ENCODE data around the gene ACSF3. TPM values are rescaled to one million over a fixed set of nuclear protein-coding genes. Genes with fewer than 3 reads are reported as not detected.

Gene ACSF3
- total RNA-seq, 2 experiments from 2014 or later: 57.3 to 62.0 TPM

DNA sequence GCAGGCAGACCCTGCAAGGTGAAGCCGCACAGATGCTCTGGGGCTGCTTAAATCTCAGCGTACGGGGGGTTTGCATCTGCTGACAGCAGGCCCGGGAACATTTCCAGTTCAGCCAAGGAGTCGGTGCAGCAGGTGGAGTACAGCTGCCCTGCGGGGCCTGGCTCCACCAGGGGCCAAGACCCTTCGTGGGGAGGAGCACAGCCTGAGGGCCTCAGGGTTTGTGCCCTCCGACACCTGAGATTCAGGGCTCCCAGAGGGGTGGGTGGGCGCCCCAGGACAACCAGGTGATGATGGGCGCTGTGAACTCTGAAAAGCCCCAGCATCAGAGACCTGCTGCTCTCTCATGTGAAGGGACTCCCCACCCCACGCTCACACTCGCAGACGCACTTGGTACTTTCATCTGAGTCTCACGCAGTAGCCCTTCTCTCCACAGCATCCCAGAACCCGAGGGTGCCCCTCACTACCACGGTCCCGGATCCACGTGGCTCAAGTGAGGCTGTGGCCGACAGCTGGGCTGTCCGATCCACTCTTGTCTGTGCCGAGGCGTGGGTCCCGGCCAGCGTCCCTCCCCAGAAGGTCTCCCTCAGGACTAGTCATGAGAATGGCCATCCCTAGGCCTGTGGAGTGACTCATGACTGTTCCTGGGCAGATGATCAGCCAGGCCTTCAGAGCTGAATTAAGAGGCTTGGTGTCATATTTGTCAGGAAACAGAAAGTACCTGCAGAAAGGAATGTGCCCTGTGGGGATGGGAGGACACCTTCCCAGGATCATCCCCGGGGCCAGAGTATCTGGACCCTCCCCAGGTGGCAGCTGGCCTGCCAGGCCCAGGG lies 29.6 kb downstream of the ACSF3 start:
- POLR2A ChIA-PET: no interaction called here
- CTCF ChIA-PET: interaction anchor here (1.2 kb wide), 1 partner anchor 25 kb away, joined by 3 read pairs; no protein-coding TSS in a partner anchor

DNA sequence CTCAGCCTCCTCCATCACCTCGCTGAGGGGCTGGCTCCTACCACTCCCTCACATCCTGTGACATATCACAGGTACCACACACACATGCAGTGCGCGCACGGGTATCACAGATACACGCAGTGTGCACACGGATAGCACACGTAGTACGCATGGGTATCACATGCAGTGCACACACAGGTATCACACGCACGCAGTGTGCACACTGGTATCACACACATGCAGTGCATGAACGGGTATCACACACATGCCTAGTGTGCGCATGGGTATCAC lies 30.1 kb downstream of the ACSF3 start:
- Mint-ChIP-seq H3K27ac (peak overlapping the region; percentile 64), H3K4me1 (peaks cover 39% of the 10 kb centered on the region), H3K36me3 (ENCODE audit: low read depth) (peaks cover 57% of the 10 kb centered on the region), H3K9me3 (no peaks in the 10 kb centered on the region), H3K27me3 (no peaks in the 10 kb centered on the region), H3K4me3 (no peak overlapping the region)
- POLR2A ChIA-PET: no interaction called here
- CTCF ChIA-PET: no interaction called here
- DNase-seq: no peak

More for the DNA sequence above, 29.6 kb downstream of the ACSF3 start:
- peak overlapping the region; percentile 84 for H3K27ac Mint-ChIP-seq
- no peaks in the 10 kb centered on the region for H3K9me3 Mint-ChIP-seq
- DNase-seq: no peak
- H3K36me3 Mint-ChIP-seq (ENCODE audit: low read depth): peaks cover 56% of the 10 kb centered on the region
- no peak overlapping the region for H3K4me3 Mint-ChIP-seq
- no peaks in the 10 kb centered on the region for H3K27me3 Mint-ChIP-seq
- H3K4me1 Mint-ChIP-seq: peaks cover 38% of the 10 kb centered on the region

DNA sequence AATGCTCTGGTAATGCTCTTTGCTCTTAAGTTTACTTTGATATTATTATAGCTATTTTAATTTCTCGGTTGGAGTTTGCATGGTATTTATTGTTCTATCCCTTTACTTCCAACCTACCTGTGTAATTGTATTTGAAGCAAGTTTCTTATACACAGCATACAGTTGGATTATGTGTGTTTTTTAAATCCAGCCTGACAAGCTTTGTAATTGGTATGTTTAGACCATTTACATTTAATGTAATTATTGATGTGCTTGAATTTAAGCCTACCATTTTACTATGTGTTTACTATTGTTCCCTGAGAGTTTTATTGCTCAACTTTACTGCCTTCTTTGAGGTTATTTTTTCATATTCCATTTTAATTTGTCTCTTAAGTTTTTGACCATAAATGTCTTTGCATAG lies 35.7 kb downstream of the ACSF3 start:
- Mint-ChIP-seq H3K27me3 (no peaks in the 10 kb centered on the region), H3K4me3 (no peak overlapping the region), H3K9me3 (peaks cover 2% of the 10 kb centered on the region), H3K27ac (no peak overlapping the region), H3K36me3 (ENCODE audit: low read depth) (peaks cover 62% of the 10 kb centered on the region), H3K4me1 (peaks cover 12% of the 10 kb centered on the region)
- no peak for DNase-seq
- ChIA-PET CTCF (interaction anchor here (1.1 kb wide), 1 partner anchor 38 kb away, joined by 4 read pairs; no protein-coding TSS in a partner anchor), POLR2A (no interaction called here)

DNA sequence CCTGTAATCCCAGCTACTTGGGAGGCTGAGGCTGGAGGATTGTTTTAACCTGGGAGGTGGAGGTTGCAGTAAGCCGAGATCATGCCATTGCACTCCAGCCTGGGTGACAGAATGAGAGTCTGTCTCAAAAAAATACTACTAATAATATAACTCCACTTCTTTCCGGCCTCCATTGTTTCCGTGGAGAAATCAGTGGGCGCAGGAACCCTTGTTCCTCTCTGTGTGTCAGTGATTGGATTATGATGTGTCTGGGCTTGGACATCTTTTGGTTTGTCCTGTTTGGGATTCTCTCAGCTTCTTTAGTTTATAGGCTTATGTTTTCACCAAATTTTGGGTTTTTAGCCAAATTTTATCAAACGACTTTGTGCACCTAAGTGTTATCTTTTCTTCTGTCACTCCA lies 36.8 kb downstream of the ACSF3 start:
- Mint-ChIP-seq H3K9me3 (peaks cover 2% of the 10 kb centered on the region), H3K27ac (no peak overlapping the region), H3K4me1 (peaks cover 14% of the 10 kb centered on the region), H3K36me3 (ENCODE audit: low read depth) (peaks cover 59% of the 10 kb centered on the region), H3K27me3 (no peaks in the 10 kb centered on the region), H3K4me3 (no peak overlapping the region)
- ChIA-PET CTCF (no interaction called here), POLR2A (no interaction called here)
- DNase-seq: no peak

DNA sequence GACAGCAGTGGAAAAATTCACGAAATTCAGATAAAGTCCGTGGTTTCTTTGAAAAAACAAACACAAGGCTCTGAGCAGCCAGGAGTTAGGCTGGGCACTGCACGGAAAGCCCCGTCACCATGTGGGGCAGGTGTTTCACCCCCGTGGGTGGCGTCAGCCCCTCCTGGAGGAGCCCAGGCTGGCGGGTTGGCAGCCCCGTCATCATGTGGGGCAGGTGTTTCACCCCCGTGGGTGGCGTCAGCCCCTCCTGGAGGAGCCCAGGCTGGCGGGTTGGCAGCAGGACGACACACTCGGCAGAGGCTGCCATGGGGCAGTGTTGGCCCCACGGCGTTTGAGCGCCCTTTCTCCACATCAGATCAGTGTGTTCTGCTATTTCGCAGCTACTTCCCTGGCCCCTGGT lies 38.1 kb downstream of the ACSF3 start:
- Mint-ChIP-seq H3K27ac (no peak overlapping the region), H3K4me1 (peaks cover 15% of the 10 kb centered on the region), H3K9me3 (peaks cover 2% of the 10 kb centered on the region), H3K27me3 (no peaks in the 10 kb centered on the region), H3K36me3 (ENCODE audit: low read depth) (peaks cover 57% of the 10 kb centered on the region), H3K4me3 (no peak overlapping the region)
- DNase-seq: no peak
- ChIA-PET CTCF (no interaction called here), POLR2A (no interaction called here)

DNA sequence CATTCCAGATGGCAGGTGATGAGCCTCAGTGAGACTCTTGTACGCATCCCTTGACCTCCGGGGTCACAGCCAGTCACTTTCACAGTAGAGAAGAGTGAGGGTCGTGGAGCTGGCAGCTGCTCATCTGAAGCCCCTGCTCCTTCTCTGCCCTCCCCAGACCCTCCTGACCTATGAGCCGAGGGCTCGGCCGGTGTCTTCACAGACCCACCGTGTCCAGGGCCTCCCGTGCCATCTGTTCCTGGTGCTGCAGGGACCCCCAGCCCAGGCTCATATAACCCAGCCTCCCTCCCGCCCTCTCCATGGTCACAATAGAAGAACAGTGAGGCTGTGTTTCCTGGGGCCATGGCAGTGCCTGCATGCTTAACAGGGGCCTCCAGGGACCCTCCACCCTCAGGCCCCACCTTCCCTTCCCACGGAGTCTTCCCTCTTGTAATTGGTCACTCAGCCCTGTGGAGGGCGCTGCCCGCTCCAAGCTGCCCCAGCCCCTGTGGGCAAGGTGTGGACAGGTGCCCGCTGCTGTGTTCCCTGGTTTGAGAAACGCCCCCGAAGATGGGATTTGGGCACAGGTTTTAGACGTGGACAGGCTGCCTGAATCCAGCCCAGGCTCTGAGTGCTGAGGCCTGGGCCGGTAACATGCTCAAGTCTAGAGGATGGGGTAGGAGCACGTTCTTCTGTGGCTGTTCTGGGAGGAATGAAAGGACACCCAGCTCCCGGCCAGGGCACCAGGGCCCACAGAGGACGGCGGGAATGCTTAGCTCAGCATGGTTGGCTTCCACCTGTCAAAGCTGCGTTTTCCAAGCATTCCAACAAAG lies 38.7 kb downstream of the ACSF3 start:
- H3K36me3 Mint-ChIP-seq (ENCODE audit: low read depth): peaks cover 57% of the 10 kb centered on the region
- no peak overlapping the region for H3K27ac Mint-ChIP-seq
- ChIA-PET POLR2A (no interaction called here), CTCF (no interaction called here)
- DNase-seq: no peak
- peaks cover 13% of the 10 kb centered on the region for H3K4me1 Mint-ChIP-seq
- no peak overlapping the region for H3K4me3 Mint-ChIP-seq
- no peaks in the 10 kb centered on the region for H3K27me3 Mint-ChIP-seq
- peaks cover 2% of the 10 kb centered on the region for H3K9me3 Mint-ChIP-seq

DNA sequence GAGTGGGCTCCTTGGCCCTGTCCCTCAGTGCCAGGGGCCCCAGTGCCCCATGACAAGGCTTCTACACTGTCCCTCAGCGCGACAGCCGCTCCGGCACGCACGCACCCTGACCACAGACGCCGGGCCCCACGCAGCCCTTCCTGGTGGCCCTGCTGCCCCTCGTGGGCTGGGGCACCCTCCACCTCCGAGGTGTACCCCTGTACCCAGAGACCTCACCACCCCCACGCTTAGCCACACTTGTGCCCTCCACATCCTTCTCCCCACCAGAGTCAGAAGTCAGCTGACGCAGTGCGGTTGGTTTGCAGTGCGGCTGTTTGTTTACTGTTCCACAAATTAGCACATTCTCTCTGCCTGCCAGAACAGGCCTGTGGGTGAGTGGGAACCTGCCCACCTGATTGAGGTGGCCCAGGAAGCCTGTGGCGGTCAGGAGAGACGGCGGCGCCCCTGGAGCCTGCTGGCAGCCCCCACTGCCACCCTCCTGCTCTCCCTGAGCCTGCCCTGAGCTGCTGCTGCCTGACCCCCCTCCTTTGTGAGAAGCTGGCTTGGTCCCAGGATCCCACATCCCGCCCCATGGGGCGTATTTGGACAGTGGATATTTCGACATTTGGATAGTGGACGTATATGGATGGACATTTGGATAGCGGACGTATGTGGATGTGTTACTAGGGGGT lies 39.9 kb downstream of the ACSF3 start:
- ChIA-PET CTCF (no interaction called here), POLR2A (no interaction called here)
- H3K27me3 Mint-ChIP-seq: no peaks in the 10 kb centered on the region
- DNase-seq: no peak
- peaks cover 8% of the 10 kb centered on the region for H3K4me1 Mint-ChIP-seq
- no peak overlapping the region for H3K4me3 Mint-ChIP-seq
- peaks cover 2% of the 10 kb centered on the region for H3K9me3 Mint-ChIP-seq
- no peak overlapping the region for H3K27ac Mint-ChIP-seq
- H3K36me3 Mint-ChIP-seq (ENCODE audit: low read depth): peaks cover 51% of the 10 kb centered on the region

DNA sequence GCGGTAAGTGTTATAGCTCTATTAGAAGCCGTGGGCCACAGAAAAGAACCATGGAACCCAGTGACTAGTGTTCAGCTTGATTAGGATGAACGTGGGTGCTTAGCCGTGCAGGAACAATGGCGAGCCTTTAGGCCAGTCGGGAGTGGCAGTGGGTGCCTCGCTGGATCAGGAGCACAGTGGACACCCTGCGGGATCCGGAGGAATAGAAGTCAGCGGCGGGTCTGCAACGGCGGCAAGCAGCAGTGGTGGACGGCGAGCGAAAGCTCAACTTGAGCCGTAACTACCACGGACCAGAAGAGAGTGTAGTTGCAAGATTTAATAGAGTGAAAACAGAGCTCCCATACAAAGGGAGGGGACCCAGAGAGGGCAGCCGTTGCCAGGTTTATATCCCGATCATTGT lies 40.6 kb downstream of the ACSF3 start:
- DNase-seq: no peak
- H3K4me1 Mint-ChIP-seq: peaks cover 5% of the 10 kb centered on the region
- peaks cover 2% of the 10 kb centered on the region for H3K9me3 Mint-ChIP-seq
- no peaks in the 10 kb centered on the region for H3K27me3 Mint-ChIP-seq
- ChIA-PET CTCF (no interaction called here), POLR2A (no interaction called here)
- H3K4me3 Mint-ChIP-seq: no peak overlapping the region
- H3K36me3 Mint-ChIP-seq (ENCODE audit: low read depth): peaks cover 44% of the 10 kb centered on the region
- H3K27ac Mint-ChIP-seq: no peak overlapping the region

DNA sequence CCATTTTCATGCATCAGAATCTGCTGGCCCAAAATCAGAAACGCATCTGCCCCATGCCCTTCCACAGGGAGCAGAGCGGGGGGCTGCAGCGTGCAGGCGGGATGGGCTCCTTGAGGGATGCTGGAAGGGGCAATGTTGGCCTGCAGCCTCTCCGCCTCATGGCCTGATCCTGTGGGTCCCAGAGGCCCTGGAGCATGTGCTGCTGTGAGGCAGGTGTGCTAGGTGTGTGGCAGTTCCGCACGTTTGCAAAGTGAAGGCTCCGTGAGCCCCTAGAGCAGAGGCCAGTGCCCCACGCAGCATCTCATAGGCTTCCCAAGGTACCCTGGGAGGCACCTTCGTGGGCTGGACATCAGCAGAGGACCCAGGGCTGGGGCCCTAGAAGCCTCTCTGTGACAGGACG lies 41.5 kb downstream of the ACSF3 start:
- H3K27ac Mint-ChIP-seq: no peak overlapping the region
- no peak for DNase-seq
- peaks cover 5% of the 10 kb centered on the region for H3K4me1 Mint-ChIP-seq
- POLR2A ChIA-PET: no interaction called here
- peaks cover 35% of the 10 kb centered on the region for H3K36me3 Mint-ChIP-seq (ENCODE audit: low read depth)
- no peak overlapping the region for H3K4me3 Mint-ChIP-seq
- CTCF ChIA-PET: interaction anchor here (0.6 kb wide), 1 partner anchor 283 kb away, joined by 3 read pairs; no protein-coding TSS in a partner anchor
- H3K27me3 Mint-ChIP-seq: no peaks in the 10 kb centered on the region
- H3K9me3 Mint-ChIP-seq: no peaks in the 10 kb centered on the region

DNA sequence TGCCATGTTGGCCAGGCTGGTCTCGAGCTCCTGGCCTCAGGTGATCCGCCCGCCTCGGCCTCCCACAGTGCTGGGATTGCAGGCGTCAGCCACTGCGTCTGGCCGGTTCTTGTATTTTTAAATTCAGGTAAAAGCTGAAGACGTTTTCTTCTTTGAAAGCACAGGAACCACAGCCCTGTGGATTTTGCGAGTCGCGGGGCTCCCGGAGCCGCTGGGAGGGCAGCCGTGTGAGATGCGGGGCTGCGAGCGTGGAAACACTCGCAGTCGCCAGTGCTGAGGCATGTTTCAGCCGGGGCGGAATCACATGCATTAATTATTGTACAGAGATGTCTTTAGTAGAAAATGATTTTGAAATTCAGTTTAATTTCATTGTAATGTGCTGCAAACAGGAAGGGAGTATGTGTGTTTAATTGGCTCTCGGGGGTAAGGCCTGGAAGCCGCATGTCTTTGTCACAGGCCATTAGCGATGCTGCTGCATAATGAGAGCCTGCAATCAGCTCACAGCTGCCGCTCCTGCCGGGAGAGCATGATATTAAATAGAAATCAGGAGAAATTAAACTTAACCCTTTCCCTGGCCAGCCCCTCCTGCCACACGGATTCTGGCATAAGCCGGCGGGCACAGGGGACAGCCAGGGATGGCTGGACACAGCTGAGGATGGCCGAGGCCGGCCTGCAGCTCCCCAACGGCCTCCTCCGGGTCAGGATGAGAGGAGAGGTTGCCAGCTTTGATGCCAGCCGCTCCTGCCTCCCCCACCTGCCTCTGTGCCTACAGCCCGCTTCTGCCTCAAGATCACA lies 42.5 kb downstream of the ACSF3 start:
- peaks cover 5% of the 10 kb centered on the region for H3K4me1 Mint-ChIP-seq
- DNase-seq: no peak
- H3K9me3 Mint-ChIP-seq: no peaks in the 10 kb centered on the region
- ChIA-PET POLR2A (no interaction called here), CTCF (interaction anchor here (0.6 kb wide), 1 partner anchor 284 kb away, joined by 3 read pairs; no protein-coding TSS in a partner anchor)
- no peak overlapping the region for H3K4me3 Mint-ChIP-seq
- no peaks in the 10 kb centered on the region for H3K27me3 Mint-ChIP-seq
- H3K27ac Mint-ChIP-seq: peak overlapping the region; percentile 50
- H3K36me3 Mint-ChIP-seq (ENCODE audit: low read depth): peaks cover 31% of the 10 kb centered on the region

DNA sequence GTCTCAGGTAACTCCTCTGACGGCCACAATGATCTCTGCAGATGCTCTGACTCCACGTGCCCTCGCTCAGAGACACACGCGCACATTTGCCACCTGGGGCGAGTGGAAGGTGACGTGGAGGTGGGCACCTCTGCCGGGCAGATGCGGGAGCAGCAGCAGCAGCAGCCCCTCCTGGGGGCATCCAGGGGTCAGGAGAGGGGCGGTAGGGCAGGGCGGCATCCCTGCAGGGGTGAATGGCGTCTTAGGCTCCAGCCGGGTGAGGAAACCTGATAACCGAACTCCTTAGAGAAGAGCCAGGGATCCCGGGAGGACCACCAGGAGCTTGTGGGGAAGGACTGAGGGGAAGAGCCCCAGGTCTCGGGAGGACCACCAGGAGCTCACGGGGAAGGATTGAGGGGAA lies 43.3 kb downstream of the ACSF3 start:
- no peak for DNase-seq
- H3K27ac Mint-ChIP-seq: no peak overlapping the region
- H3K27me3 Mint-ChIP-seq: no peaks in the 10 kb centered on the region
- peaks cover 26% of the 10 kb centered on the region for H3K36me3 Mint-ChIP-seq (ENCODE audit: low read depth)
- ChIA-PET POLR2A (no interaction called here), CTCF (interaction anchor here (0.7 kb wide), 1 partner anchor 82 kb away, joined by 4 read pairs; no protein-coding TSS in a partner anchor)
- H3K9me3 Mint-ChIP-seq: no peaks in the 10 kb centered on the region
- H3K4me1 Mint-ChIP-seq: peaks cover 5% of the 10 kb centered on the region
- H3K4me3 Mint-ChIP-seq: no peak overlapping the region

DNA sequence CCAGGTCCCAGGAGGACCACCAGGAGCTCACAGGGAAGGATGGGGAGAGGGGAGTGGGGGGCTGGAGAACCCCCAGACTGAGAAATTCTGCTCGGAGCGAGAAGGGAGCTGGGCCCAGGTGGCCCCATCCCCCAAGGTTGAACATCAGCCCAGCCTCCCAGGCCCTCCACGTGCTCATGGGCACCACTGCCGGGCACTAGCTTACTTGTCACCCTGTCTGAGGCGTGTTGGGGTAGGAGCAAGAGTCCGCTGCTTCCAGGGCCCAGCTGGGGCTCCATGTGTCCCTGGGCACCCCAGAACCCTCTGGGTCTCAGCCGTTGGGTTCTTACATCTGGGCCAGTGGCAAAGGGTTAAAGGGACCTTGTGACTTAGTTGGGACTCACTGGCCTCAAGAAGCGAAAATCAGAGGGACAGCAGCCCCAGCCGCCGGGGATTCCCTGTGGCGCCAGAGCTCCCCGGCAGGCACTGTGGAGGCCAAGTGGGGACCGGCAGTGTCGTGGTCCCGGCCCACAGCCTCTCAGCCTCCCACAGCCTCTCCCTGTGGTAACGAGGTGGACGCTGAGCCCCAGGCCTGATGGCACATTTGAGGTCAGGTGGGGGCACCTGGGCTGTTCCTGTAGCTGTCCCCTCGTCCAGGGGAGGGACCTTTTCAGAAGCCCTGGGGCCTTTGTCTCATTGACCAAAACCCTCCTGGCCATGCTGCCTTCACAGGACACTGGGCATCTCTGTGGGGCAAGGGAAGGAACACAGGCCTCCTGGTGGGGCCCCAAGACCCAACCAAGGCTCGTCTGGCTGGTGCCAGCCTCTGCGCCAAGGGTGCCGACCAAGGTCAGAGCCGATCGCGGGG lies 44.2 kb downstream of the ACSF3 start:
- H3K4me1 Mint-ChIP-seq: peaks cover 5% of the 10 kb centered on the region

More for the DNA sequence above, 44.2 kb downstream of the ACSF3 start:
- POLR2A ChIA-PET: no interaction called here
- Mint-ChIP-seq H3K4me3 (no peak overlapping the region), H3K9me3 (no peaks in the 10 kb centered on the region), H3K27me3 (no peaks in the 10 kb centered on the region), H3K27ac (no peak overlapping the region), H3K36me3 (ENCODE audit: low read depth) (peaks cover 24% of the 10 kb centered on the region)
- CTCF ChIA-PET: interaction anchor here (0.6 to 0.7 kb wide), 2 partner anchors 10 to 83 kb away, joined by 3 to 4 read pairs; no protein-coding TSS in a partner anchor
- DNase-seq: no peak

Data from activated CD4-positive, alpha-beta T cell treated with anti-CD3 and anti-CD28 coated beads, Interleukin-2, amount 10 ng/mL, durations not matched to agents 7 days and 5 days (primary cell).